AG08395 (cell line): ENCODE results near the gene SPRING1.
"Not testable (repeated sequence)": the region's sequence is repeated elsewhere in the genome, so short reads cannot be mapped to it uniquely, and the experiment has no call there.

Experiments
- DNase-seq: peaks from one replicate; pipeline ENCODE4 v3.0.0; 2012; ENCODE audit warnings: mixed read lengths, low spot score

Gene SPRING1, protein sequence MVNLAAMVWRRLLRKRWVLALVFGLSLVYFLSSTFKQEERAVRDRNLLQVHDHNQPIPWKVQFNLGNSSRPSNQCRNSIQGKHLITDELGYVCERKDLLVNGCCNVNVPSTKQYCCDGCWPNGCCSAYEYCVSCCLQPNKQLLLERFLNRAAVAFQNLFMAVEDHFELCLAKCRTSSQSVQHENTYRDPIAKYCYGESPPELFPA

DNA sequence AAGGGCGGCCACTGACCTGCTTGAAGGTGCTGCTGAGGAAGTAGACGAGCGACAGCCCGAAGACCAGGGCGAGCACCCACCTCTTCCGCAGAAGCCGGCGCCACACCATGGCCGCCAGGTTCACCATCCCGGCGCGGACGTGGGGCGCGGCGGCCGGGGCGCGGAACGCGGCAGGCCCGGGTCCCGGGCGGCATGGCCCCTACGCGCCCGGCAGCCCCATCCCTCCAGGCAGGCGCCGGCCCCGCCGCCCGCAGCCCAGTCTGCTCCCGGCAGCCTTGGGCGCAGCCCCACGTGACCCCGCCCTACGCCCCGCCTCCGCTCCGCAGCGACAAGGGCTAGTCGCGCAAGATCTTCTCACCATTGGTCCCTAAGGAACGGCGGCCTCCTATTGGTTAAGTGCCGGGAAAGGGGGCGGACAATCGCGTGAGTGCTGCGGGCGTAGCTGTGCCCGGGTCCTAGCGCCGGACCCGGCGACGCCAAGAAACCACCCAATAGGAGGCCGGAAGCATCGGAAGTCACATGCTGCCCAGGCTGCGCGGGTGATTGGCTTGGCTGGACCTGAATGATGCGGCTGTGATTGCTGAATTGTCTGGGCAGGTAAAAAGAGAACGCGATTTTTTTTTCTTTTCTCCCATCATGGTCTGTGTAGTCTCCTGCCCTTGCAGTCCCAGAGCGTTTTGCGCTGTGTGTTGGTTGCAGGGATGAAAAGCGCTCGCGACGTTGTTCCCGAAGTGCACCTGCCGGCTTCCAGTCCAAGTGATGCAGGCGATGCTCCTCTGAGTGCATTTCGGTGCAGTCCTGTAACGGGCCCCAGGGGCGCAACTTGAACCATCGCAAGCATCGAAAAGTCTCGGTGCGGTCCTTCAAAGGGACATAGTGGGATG lies at the start of gene SPRING1, which contains the start of gene RNFT2:
Gene SPRING1 (minus strand): TSS at position 296 of the 884 bp plus-strand sequence. CDS start 169 bp downstream, at position 127.
Gene RNFT2 (plus strand): TSS at position 542 of the 884 bp plus-strand sequence. CDS start 2,183 bp downstream, outside the sequence.
- DNase-seq = peak; percentile 100

DNA sequence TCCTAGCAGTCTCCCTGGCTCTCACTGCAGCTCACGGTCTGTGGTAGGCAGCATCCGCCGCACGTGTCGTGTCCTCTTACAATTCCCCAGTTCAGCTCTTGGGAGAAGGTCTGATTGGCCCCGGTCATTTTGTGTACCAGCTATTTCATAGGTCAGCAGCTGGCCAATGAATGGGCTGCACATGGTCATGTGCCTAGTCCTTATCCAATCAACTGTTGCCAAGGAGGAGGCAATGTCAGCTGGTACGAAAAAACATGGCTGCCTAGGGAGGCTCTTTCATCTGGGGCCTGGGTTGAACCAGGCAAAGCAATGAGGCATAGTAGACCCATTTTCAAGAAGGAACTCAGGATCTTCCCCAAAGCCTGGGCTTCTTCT lies 46.4 kb upstream of the SPRING1 start:
- DNase-seq = no peak

DNA sequence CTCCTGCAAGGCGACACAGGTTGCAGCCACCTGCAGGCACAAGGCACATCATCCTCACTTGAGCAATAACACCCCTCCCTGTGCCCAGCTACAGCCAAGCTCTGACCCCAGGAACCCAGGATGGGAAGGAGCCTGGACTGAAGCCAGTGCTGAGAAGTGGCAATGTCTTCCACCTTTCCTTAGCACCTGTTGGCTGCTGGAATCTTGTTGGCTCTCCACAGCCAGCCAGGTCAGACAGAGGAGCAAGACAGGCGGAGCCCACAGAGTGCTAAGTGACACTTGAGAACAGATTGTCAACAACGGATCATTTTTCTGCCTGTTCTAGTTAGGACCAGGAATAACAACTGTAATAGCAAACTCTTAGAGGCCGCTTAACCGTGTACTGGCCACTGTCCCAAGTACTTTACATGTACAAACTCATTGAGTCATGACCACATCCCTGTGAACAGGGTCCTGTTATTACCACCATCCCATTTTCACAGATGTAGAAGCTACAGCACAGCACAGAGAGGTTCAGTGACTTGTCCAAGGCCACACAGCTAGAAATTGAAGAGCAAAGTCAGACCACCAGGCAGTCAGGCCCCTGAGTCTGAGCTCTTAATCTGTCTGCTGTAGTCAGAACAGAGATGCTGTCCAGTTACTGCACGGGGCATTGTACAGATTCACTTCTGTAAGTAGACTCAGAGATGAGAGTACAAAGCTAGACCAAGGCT lies 45.8 kb upstream of the SPRING1 start:
- no peak for DNase-seq

DNA sequence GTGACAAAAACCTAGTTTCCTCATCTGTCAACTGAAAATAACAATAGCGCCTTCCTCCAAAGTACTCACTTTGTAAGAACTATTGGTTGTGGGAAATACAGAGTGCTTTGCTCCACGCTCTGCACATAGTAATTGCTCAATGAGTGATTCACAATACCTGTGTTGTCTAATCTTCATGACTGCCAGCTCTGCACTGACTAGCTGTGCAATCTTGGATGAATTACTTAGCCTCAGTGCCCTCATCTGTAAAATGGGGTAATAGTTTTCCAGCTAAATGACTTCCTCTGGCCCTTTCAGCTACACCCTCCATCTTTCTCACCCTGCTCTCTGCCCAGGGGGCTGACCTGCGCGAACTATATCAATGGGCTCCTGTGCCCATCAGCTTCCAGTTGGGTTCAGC lies 43.1 kb upstream of the SPRING1 start:
- DNase-seq = no peak

DNA sequence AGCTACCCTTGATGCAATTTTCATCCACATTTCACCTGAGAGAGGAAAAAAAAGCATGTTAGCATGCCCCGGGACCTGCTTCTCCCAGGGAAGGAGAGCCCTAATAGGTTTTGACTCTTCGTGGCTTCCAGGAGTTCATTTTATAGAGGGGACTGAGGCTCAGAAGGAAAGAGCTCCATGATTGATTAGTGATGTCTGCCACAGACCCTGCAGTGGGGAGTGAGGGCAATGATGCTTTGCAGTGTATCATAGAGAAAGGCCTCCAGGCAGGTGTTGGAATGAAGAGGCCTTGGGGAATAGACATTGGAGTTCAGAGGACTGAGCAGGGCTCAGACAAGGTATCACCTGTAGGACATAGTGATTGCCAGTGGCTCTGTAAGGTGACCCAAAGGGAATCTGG lies 41.7 kb upstream of the SPRING1 start:
- DNase-seq = no peak

DNA sequence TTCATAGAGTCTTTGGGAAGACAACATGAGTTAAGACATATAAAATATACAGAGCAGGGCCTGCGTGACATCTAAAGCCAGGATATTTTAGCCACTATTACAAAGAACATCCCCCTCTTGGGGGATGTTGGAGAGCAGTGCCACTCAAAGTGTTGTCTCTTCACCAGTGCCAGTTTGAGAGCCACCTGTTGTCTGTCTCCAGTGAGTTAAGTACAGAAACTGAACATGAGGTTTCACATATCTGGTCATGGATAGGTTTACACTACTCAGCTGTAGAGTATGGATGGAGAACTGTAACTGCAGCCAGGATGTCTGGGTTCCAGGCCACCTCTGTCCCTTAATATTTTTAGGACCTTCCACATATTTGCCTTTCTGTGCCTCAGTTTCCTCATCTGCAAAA lies 39.4 kb upstream of the SPRING1 start:
- DNase-seq = no peak

DNA sequence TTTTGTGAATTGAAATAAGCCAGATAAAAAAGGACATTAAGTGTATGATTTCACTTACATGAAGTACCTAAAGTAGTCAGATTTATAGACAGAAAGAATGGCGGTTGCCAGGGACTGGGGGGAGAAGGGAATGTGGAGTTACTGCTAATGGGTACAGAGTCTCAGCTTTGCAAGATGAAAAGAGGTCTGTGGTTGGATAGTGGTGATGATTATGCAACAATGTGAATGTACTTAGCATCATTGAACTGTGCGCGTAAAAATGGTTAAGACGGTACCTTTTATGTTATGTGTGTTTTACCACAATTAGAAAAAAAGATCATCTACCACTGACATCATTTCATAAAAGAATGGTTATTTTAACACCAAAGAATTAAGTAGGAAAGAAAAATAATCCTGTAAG lies 36.2 kb upstream of the SPRING1 start:
- no peak for DNase-seq

DNA sequence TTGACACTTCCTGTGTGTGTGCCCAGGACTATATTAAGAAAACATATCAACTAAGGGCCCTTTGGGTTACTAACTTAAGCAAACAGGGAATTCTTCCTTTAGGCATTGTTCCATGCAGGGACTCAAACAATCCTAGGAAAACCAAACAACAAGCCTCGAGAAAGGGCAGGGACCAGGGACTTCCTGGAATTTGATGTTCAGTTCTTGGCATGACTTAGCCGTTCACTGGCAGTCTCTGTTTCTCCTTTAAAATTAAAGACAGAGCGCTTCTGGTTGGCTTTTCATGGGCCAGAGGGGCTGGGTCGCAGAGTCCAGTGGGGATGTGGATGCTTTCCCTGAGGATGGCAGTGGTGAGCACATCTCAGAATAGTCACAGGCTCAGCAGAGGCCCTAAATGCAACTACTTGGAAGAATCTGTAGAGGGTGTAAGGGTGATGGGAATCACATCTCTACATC lies 35.4 kb upstream of the SPRING1 start:
- DNase-seq = peak; percentile 30

DNA sequence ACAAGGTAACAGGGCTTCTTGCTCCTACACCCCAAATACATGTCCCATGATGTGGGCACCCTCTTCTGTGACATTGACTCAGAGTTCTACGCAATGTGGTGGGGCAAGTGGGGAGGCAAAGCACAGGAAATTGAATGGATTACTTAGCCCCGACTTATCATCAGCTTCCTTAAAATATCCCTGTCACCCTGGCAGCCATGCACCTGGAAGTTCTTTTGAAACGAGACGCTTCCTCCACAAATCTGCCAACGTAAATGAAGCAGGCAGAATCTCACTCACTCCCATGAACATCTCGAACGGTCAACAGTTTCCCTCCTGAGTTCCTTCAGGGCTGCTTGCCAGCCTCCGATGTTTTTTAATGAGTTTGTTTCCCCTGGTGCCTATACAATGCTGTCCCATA lies 33.8 kb upstream of the SPRING1 start:
- DNase-seq = no peak

DNA sequence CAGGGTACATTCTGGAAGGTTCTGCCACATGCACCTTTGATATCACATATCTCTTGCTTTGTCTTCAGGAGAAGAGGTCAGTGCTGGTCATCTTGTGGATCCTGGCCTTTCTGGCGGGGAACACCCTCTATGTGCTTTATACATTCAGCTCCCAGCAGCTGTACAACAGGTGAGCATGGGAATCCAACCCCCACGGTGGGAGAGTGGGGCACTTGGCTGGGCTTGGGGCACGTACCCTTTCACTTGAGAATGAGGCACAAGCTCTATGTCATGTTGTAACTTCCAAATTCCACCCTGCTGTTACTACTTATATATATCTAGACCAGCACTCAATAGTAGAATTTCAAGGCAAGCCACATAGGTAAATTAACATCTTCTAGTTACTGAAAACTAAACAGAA lies 28.9 kb upstream of the SPRING1 start:
- no peak for DNase-seq

DNA sequence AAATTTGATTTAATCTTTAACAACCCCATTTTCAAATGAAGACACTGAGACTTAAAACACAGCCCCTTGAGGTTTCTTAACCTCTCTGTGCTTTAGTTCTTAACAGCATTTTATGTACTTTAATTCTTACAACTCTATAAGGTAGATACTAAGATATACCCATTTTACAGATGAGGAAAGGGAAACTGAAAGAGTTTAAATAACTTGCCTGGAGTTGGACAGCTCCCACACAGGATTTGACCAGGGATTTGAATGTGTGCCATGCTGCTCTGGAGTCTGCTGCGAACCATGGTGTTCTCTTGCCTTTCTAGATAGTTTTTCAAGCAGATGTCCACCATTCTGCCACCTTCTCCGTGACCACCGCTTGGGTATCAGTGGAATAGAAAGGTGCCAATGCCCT lies 28.4 kb upstream of the SPRING1 start:
- no peak for DNase-seq

DNA sequence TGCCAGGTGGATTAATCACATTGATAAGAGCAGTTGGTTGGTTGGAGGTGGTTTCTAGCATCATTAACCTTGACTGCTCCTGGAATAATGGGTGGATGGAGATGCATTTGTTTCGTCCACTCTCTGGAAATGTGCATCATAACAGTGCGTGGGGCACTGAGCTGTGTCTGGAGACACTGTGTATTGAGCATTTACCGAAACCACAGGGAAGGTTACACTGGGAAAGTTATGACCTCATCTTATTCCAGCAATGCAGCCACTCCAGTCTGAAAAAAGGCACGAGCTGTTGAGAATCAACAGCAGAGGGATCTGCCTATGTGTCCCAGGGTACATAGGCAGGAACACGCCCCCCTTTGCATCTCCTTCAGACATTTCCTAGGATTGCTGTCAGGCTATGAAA lies 27.4 kb upstream of the SPRING1 start:
- DNase-seq = peak; percentile 14

DNA sequence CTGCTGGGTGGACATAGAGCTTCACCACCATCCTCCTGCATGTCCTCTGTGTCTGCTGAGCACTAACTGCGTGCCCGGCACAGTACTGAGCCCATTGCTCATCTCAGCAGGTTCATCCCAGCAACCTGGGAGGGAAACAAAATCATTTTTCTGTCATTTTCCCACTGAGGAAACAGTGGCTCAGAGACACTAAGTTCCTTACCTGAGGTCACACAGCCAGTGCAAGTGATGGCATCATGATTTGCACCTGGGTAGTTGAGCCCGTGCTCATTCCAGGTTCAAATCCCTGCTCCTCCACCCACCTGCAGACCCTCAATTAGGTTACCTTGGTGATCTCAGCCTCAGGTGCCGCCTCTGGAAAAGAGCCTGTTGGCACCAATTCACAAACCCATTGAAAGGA lies 23.6 kb upstream of the SPRING1 start:
- DNase-seq = no peak

DNA sequence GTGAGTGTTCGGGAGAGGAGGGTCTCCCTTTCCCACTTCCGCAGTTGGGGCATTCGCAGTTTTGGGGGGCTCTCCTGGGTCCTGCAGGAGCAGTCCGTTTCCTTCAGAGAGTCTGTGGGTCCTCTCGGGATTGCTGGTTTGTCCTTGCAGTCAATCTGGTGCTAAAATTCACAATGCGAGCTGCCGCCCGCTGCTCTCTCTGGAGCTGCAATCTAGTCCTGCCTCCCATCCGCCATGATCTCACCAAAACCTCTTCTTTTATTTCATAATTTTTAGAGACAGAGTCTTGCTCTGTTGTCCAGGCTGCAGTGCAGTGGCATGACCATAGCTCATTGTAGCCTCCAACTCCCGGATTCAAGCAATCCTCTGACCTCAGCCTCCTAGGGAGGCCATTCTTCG lies 22.8 kb upstream of the SPRING1 start:
- no peak for DNase-seq

DNA sequence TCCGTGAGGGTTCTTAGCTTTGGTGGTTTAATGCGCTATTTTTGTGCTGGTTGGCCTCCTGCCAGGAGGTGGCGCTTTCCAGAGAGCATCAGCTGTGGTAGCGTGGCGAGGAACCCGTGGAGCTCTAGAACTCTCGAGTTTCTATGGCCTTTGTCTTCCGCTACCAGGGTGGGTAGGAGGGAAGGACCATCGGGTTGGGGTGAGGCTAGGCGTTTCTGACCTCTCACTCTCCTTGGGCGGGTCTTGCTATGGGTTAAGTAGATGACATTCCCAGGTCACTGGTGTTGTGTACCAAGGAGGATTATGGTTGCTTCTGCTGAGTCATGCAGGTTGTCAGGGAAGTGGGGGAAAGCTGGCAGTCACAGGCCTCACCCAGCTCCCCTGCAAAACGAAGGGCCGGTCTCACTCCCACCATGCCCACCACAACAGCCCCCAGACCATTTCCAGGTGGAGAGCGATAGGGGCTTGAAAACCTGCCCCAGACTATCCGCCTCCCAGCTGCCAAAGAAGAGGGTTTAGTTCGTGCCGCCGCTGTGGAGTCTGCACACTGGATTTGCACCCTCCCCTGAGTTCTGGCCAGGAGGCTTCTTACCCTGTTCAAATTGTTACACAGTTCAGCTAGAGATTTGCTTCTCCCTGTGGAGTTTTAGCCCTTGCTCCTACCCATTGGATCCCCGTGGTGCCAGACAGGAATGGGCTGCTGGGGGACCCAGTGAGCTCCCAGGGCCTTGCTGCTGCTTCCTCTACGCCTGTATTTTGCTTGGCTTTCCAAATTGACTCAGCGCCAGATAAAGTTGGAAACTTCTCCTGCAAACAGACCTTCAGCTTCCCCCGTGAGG lies 22.1 kb upstream of the SPRING1 start:
- DNase-seq = no peak

DNA sequence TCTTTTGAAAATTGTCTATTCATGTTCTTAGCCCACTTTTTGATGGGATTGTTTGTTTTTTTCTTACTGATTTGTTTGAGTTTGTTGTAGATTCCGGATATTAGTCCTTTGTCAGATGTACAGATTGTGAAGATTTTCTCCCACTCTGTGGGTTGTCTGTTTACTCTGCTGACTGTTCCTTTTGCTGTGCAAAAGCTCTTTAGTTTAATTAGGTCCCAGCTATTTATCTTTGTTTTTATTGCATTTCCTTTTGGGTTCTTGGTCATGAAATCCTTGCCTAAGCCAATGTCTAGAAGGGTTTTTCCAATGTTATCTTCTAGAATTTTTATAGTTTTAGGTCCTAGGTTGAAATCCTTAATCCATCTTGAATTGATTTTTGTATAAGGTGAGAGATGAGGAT lies 16.9 kb upstream of the SPRING1 start:
- DNase-seq = not testable (repeated sequence)

DNA sequence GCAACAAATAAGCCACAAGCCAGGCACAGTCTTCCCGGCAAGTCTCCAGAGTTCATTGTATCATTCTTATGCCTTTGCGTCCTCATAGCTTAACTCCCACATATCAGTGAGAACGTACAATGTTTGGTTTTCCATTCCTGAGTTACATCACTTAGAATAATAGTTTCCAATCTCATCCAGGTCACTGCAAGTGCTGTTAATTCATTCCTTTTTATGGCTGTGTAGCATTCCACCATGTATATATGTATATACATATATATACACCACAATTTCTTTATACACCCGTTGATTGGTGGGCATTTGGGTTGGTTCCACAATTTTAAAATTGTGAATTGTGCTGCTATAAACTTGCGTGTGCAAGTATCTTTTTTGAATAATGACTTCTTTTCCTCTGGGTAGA lies 16.2 kb upstream of the SPRING1 start:
- DNase-seq = not testable (repeated sequence)

DNA sequence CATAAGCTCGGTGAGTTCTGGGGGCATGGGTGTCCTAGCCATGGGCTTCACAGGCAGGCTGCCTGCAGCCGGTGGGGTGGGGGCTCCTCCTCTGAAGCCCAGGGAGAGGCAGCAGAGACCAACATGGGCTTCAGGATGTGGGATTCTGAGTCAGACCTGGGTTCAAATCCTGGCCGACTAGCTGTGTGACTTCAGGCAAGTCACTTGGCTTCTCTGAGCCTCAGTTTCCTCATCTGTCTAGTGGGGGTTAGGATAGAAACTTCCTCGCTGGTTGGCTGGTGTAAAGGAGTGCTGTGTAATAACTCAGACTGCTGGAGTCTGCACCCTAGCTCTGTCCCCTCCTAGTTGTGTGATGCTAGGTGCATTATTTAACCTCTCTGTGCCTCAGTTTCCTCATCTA lies 12.4 kb upstream of the SPRING1 start:
- DNase-seq = no peak

DNA sequence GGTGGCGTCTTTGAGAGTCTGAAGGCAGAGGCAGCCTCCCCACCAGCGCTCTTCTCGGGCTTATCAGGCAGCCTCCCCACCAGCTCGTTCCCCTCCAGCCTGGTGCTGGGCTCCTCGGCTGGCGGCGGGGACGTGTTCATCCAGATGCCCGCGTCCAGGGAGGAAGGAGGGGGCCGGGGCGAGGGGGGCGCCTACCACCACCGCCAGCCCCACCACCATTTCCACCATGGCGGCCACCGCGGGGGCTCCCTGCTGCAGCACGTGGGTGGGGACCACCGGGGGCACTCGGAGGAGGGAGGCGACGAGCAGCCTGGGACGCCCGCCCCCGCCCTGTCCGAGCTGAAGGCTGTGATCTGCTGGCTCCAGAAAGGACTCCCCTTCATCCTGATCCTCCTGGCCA lies 12.0 kb upstream of the SPRING1 start:
- no peak for DNase-seq

DNA sequence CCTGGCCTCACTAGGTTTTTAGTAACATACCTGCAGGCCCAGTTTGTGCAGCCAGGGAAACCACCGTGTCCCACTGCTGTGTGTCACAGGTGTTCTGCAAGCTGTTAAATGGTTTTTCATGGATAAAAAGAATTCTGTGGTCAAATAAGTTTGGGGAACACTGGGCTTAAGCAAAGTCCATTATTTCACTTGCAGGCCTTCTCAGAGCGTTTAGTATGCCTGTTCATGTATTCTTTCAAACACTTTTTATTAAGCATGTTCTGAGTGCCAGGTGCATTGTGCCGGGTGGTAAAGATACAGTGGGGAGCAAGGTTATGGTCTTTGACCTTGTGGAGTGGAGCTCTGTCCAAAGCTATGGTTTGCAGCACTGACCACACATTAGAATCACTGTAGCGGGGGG lies 7.7 kb upstream of the SPRING1 start:
- DNase-seq = no peak

DNA sequence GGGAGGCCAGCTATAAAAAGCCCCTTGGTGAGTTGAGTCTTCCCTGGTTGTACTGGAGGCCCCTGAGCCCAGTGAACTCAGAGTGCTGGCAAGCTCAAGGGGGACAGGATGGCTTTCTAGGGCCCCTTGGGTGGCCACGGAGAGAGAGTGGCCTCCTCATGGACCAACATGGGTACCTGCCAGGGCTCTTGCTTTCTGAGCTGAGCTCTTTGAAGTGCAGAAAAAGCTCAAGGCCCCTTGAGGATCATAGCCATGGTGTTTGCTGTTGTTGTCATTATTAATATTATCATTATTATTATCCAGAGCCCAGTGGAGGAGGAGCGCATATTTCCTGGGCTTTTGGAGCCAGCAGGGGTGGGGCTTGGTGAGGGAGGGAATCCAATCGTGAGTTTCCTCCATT lies 6.9 kb upstream of the SPRING1 start:
- no peak for DNase-seq

DNA sequence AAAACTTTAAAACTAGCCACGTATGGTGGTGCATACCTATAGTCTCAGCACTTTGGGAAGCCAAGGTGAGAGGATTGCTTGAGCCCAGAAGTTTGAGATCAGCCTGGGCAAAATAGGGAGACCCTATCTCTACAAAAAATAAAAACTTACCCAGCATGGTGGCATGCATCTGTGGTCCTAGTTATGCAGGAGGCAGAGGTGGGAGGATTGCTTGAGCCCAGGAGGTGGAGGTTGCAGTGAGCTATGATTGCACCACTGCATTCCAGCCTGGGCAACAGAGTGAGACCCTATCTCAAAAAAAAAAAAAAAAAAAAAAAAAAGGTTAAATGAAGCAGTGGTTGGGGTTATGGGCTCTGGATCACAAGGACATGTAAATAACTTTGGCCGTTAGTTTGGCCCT lies 4.9 kb upstream of the SPRING1 start:
- DNase-seq = not testable (repeated sequence)
